ENCODE data around the gene PATL2.
"Not testable (repeated sequence)": the region's sequence is repeated elsewhere in the genome, so short reads cannot be mapped to it uniquely, and the experiment has no call there.

PATL2 gene

DNA sequence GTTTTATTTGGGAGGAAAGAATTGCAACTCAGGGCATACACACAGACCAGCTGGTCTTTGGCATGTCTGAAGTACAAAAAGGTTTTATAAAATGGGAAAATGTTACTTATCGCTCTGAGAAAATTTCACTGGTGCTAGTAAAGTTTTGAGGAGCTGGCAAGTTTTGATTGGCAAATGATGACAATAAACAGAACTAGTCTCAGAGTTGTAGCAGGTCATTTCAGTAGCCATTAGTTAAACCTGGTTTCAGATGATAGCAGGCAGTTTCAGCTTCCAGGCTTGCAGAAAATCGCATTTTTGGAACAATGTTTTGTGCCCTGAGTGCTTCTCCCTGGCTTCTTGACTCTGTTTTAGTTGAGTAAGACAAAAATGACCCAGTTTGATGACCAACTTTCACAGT is 10.9 kb upstream of the PATL2 start:
- Histone ChIP-seq H3K4me1 (peaks cover 4% of the 10 kb centered on the region), H3K9ac (no peak overlapping the region), H2AFZ (no peak overlapping the region), H3K4me3 (ENCODE audit: low read depth, low read length) (no peak overlapping the region), H3K4me2 (ENCODE audit: low read length) (no peak overlapping the region), H3K36me3 (ENCODE audit: control insufficient read depth, insufficient read depth, low read length) (no peaks in the 10 kb centered on the region), H3K27ac (no peak overlapping the region), H3K9me3 (ENCODE audit: control insufficient read depth, low read length) (no peaks in the 10 kb centered on the region), H3K27me3 (ENCODE audit: control insufficient read depth, insufficient read depth, low read length) (no peaks in the 10 kb centered on the region), H3K79me2 (no peaks in the 10 kb centered on the region)
- TF ChIP-seq, protein P1, sequence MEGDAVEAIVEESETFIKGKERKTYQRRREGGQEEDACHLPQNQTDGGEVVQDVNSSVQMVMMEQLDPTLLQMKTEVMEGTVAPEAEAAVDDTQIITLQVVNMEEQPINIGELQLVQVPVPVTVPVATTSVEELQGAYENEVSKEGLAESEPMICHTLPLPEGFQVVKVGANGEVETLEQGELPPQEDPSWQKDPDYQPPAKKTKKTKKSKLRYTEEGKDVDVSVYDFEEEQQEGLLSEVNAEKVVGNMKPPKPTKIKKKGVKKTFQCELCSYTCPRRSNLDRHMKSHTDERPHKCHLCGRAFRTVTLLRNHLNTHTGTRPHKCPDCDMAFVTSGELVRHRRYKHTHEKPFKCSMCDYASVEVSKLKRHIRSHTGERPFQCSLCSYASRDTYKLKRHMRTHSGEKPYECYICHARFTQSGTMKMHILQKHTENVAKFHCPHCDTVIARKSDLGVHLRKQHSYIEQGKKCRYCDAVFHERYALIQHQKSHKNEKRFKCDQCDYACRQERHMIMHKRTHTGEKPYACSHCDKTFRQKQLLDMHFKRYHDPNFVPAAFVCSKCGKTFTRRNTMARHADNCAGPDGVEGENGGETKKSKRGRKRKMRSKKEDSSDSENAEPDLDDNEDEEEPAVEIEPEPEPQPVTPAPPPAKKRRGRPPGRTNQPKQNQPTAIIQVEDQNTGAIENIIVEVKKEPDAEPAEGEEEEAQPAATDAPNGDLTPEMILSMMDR (IDR thresholded peaks at IDR 0.05): no peak

DNA sequence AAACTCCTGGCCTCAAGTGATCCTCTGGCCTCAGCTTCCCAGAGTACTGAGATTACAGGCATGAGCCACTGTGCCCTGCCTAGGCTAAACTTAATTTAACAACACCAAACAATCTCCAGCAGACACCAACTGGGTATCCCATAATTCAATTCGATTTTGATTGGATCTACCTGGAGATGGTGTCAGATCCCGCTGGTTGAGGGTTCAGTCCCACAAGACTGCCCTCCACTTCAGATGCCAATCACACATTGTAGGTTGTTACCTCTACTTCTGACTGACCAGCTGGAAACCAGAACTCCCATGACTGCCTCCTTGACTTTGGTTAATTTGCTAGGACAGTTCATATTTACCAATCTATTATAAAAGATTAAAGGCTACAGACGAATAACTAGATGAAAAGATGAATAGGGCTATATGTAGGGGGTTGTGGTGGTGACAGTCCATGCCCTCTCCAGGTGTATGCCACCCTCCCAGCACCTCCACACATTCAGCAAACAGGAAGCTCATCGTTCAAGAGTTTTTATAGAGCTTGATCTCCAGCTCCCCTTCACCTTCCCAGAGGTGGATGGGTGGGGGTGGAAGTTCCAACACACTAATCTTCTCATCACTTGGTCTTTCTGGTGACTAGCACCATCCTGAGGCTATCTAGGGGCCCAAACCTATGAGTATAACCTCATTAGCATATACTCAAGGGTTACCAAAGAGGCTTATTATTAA is 9.5 kb upstream of the PATL2 start:
- Histone ChIP-seq H3K27ac (no peak overlapping the region), H3K27me3 (ENCODE audit: control insufficient read depth, insufficient read depth, low read length) (no peaks in the 10 kb centered on the region)
- TF ChIP-seq, protein P1 (IDR thresholded peaks at IDR 0.05): no peak

DNA sequence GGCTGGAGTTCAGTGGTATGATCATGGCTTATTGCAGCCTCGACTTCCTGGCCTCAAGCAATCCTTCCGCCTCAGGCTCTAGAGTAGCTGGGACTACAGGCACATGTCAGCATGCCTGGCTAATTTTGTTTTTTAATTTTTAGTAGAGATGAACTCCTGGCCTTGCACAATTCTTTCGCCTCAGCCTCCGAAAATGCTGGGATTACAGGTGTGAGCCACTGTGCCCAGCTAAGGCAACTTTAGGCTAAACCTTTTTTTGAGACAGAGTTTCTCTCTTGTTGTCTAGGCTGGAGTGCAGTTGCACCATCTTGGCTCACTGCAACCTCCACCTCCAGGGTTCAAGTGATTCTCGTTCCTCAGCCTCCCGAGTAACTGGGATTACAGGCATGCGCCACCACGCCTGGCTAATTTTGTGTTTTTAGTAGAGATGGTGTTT is 8.9 kb upstream of the PATL2 start:
- not testable (repeated sequence) for H3K4me2 ChIP-seq (ENCODE audit: low read length); H3K9ac ChIP-seq; H3K4me1 ChIP-seq; H3K9me3 ChIP-seq (ENCODE audit: control insufficient read depth, low read length); H3K79me2 ChIP-seq; H3K4me3 ChIP-seq (ENCODE audit: low read depth, low read length); H3K27ac ChIP-seq; H3K27me3 ChIP-seq (ENCODE audit: control insufficient read depth, insufficient read depth, low read length); H2AFZ ChIP-seq; H3K36me3 ChIP-seq (ENCODE audit: control insufficient read depth, insufficient read depth, low read length)

More for the DNA sequence above, 9.5 kb upstream of the PATL2 start:
- H3K4me1 ChIP-seq: no peaks in the 10 kb centered on the region
- H3K4me2 ChIP-seq (ENCODE audit: low read length): no peak overlapping the region
- no peak overlapping the region for H3K9ac ChIP-seq
- H3K36me3 ChIP-seq (ENCODE audit: control insufficient read depth, insufficient read depth, low read length): no peaks in the 10 kb centered on the region
- H3K79me2 ChIP-seq: no peaks in the 10 kb centered on the region
- no peaks in the 10 kb centered on the region for H3K9me3 ChIP-seq (ENCODE audit: control insufficient read depth, low read length)
- H2AFZ ChIP-seq: no peak overlapping the region
- H3K4me3 ChIP-seq (ENCODE audit: low read depth, low read length): no peak overlapping the region

DNA sequence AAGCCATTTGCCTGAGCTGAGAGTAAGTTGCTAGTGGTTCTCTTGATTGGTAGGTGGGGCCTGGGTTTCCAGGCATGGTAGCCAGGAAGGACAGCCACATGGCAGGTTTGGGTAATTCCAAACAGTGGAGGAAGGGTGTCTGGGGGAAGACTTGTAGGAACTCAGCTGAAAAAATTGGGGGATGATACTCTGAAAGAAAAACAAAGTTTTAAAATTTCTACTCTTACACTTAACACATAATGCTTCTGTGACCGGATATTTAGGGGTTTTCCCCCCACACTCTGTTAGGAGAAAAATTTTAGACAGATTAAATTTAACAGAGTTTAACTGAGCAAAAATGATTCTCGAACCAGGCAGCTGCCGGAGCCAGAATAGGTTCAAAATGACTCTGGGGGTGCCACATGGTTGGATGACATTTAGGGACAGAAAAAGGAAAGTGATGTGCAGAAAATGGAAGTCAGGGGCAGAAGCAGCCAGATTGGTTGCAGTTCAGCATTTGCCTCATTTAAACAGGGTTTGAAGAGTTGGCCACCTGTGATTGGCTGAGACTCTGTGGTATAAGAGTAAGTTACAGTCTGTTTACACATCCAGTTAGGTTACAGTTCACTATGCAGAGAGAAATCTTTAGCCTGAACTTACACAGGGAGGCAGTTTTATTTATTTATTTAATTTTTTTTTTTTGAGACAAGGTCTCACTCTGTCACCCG is 8.3 kb upstream of the PATL2 start:
- no peak overlapping the region for H3K4me2 ChIP-seq (ENCODE audit: low read length)
- H3K27me3 ChIP-seq (ENCODE audit: control insufficient read depth, insufficient read depth, low read length): no peaks in the 10 kb centered on the region
- no peaks in the 10 kb centered on the region for H3K79me2 ChIP-seq
- H2AFZ ChIP-seq: no peak overlapping the region
- no peak overlapping the region for H3K9ac ChIP-seq
- no peak overlapping the region for H3K4me3 ChIP-seq (ENCODE audit: low read depth, low read length)
- TF ChIP-seq, protein P1 (IDR thresholded peaks at IDR 0.05): no peak
- H3K4me1 ChIP-seq: no peaks in the 10 kb centered on the region
- H3K27ac ChIP-seq: no peak overlapping the region
- no peaks in the 10 kb centered on the region for H3K9me3 ChIP-seq (ENCODE audit: control insufficient read depth, low read length)
- no peaks in the 10 kb centered on the region for H3K36me3 ChIP-seq (ENCODE audit: control insufficient read depth, insufficient read depth, low read length)

DNA sequence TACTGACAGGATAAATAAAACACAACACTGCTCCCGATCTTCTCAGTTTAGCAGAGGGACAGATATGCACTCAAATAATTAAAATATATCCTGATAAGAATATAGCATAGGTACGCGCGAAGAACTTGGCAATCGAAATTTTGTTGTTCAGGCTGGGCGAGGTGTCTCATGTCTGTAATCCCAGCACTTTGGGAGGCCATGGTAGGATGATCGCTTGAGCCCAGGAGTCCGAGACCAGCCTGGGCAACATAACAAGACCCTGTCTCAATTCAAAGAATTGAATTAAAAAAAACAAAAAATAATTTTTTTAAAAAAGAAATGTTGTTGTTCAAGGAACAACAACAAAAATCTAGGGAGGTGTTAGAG is 7.8 kb upstream of the PATL2 start:
- no peak overlapping the region for H3K4me3 ChIP-seq (ENCODE audit: low read depth, low read length)
- no peaks in the 10 kb centered on the region for H3K9me3 ChIP-seq (ENCODE audit: control insufficient read depth, low read length)
- no peak overlapping the region for H3K27ac ChIP-seq
- H2AFZ ChIP-seq: no peak overlapping the region
- H3K9ac ChIP-seq: no peak overlapping the region
- no peak overlapping the region for H3K4me2 ChIP-seq (ENCODE audit: low read length)
- no peaks in the 10 kb centered on the region for H3K27me3 ChIP-seq (ENCODE audit: control insufficient read depth, insufficient read depth, low read length)
- H3K36me3 ChIP-seq (ENCODE audit: control insufficient read depth, insufficient read depth, low read length): no peaks in the 10 kb centered on the region
- no peaks in the 10 kb centered on the region for H3K79me2 ChIP-seq
- H3K4me1 ChIP-seq: no peaks in the 10 kb centered on the region
- TF ChIP-seq, protein P1 (IDR thresholded peaks at IDR 0.05): no peak
